Measurements from ENCODE around the gene SLCO2B1.

The SLCO2B1 gene

DNA sequence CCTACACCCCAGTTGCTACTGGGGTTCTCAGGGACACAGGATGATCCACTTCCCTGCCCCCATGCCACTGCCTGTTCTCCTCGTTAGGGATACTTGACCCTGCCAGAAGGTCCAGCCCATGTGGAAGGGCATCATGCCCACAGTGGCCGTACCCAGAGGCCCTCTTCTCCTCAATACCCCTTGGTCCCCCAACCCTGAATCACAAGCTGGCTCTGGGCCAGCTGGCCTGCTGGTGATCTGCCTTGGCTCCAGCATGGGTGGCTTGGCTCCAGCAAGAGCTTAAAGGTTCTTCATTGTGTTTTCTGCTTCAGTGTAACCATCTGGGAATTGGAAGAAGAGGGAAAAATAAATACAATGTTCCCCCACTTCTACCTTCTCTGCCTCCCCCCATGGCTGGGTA, 78.6 kb downstream of the SLCO2B1 start:
- TF ChIP-seq GATA2 (IDR thresholded peaks at IDR 0.05; ENCODE audit: low read depth, low read length) (no peak), GATA3 (IDR thresholded peaks at IDR 0.05; ENCODE audit: low read depth, low read length) (no peak)

DNA sequence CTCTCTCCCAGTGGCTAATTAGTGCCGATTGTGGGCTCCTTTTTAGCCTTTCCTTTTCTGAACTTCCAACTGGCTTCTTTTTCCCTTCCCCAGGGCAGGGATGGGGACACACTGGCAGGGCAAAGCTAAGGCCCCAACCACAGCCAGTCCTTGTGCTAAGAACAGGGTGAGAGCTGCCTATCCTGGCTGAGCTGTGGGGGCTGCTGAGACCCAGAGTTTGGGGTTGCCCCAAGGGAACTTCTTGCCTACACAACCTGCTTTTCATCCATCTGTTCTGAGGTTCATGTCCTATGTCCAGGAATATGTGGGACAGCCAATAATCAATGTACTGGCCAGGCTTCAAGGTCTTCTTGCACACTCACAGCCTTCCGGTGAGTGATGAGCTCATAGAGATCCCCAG, 79.7 kb downstream of the SLCO2B1 start:
- TF ChIP-seq GATA3 (IDR thresholded peaks at IDR 0.05; ENCODE audit: low read depth, low read length) (no peak), GATA2 (IDR thresholded peaks at IDR 0.05; ENCODE audit: low read depth, low read length) (no peak)

GRCh38 chr11:75233754-75234172, 82.9 kb downstream of the SLCO2B1 start:
- TF ChIP-seq GATA2 (IDR thresholded peaks at IDR 0.05; ENCODE audit: low read depth, low read length) = no peak
- no peak for TF ChIP-seq GATA3 (IDR thresholded peaks at IDR 0.05; ENCODE audit: low read depth, low read length)

GRCh38 chr11:75236062-75236461, 85.2 kb downstream of the SLCO2B1 start:
- no peak for TF ChIP-seq GATA2 (IDR thresholded peaks at IDR 0.05; ENCODE audit: low read depth, low read length)
- no peak for TF ChIP-seq GATA3 (IDR thresholded peaks at IDR 0.05; ENCODE audit: low read depth, low read length)

DNA sequence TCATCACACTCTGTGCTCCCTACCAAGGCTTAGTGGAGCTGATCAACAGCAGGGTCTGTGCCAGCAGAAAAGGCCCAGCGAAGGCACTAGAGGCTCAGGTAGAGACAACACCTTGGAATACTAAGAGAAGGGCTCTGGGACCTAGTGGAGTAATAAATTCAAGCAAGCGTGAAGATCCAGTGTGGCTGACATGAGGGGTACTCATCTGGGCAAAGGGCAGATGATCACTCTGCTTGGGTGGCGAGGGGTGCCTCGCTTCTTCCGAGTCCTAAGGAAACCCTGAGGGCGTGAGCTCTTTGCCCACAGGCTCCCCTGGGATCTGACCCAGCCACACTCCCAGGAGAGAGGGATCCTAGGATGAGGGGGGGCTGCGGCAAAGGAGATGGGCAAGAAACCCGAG, 86.1 kb downstream of the SLCO2B1 start:
- TF ChIP-seq GATA2 (IDR thresholded peaks at IDR 0.05; ENCODE audit: low read depth, low read length) (no peak), GATA3 (IDR thresholded peaks at IDR 0.05; ENCODE audit: low read depth, low read length) (no peak)

DNA sequence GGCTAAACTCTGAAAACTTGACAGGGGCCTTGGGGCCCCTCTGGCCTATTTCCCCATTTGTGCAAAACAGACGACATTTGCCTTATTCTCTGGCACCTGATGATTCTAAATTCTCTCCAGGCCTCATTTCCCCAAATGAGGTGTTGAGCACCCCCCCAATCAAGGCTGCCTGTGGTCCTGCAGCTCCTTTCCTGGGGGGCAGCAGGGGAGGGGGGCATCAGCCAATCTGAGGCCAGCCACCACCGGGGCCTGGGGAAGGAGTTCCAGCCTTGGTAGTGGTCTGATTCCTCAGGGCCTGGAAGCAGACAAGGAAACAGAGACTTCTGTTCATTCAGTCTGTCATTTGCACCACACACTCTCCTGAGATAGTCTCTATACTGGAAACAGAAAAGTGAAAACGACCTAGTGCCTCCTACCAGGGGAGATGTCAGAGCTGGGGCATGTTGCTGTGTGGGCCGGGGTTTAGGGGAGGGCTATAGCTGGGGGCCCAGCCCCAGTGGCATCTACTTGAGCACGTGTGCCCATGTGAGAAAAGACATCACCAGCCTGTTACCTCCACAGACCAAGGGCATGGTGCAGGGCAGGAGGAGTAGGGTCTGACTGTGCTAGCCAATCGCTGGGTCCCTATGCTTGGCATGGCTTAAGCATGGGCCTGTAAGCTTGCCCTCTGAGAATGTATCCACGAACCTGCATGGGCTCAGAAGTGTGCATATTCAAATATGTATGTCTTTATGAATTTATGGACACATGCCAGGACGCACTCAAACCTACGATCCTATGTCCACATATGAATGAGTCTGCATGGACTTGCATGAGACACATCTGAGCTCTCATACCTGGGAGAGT, 87.9 kb downstream of the SLCO2B1 start:
- TF ChIP-seq GATA2 (IDR thresholded peaks at IDR 0.05; ENCODE audit: low read depth, low read length) (no peak), GATA3 (IDR thresholded peaks at IDR 0.05; ENCODE audit: low read depth, low read length) (no peak)

GRCh38 chr11:75239531-75240290, 88.8 kb downstream of the SLCO2B1 start:
- no peak for TF ChIP-seq GATA3 (IDR thresholded peaks at IDR 0.05; ENCODE audit: low read depth, low read length)
- TF ChIP-seq GATA2 (IDR thresholded peaks at IDR 0.05; ENCODE audit: low read depth, low read length) = no peak

DNA sequence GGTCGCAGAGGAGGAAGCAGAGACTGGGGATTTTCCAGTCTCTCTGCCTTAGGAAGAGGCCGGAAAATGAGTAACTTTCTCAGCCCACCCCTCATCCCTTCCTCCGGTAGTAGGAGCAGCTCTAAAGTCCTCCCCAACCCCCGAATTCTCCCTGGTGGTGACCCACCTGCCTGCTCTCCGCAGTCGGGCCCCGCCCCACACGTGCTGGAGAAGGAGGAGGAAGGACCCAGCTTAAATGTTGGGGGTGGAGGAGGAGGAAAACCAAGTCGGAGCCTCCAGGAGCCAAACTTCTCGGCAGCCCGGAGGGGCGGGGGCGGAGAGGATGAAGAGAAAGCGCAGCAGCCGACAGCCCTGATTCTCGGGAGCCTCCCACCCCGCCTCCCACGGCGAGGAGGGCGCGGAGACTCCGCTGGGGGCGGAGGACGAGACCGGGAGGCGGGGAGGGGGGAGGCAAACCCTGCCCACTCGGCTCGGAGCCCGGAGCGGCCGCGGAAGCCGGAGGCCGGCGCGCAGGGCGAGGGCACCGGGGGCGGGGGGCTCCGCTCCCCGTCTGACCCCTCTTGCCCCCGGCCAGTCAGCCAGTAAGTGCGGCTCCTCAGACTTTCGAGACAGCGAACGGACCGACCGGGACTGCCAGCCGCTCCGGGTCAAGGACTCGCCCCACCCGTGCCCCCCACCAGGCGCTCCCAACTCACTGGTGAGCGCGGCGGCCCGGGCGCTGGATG, 89.6 kb downstream of the SLCO2B1 start, which contains the start of gene TPBGL:
TPBGL (plus strand) TSS at position 464 of the 725 bp plus-strand sequence. CDS start 276 bp downstream, outside the sequence.
- TF ChIP-seq GATA2 (IDR thresholded peaks at IDR 0.05; ENCODE audit: low read depth, low read length) (no peak), GATA3 (IDR thresholded peaks at IDR 0.05; ENCODE audit: low read depth, low read length) (no peak)

DNA sequence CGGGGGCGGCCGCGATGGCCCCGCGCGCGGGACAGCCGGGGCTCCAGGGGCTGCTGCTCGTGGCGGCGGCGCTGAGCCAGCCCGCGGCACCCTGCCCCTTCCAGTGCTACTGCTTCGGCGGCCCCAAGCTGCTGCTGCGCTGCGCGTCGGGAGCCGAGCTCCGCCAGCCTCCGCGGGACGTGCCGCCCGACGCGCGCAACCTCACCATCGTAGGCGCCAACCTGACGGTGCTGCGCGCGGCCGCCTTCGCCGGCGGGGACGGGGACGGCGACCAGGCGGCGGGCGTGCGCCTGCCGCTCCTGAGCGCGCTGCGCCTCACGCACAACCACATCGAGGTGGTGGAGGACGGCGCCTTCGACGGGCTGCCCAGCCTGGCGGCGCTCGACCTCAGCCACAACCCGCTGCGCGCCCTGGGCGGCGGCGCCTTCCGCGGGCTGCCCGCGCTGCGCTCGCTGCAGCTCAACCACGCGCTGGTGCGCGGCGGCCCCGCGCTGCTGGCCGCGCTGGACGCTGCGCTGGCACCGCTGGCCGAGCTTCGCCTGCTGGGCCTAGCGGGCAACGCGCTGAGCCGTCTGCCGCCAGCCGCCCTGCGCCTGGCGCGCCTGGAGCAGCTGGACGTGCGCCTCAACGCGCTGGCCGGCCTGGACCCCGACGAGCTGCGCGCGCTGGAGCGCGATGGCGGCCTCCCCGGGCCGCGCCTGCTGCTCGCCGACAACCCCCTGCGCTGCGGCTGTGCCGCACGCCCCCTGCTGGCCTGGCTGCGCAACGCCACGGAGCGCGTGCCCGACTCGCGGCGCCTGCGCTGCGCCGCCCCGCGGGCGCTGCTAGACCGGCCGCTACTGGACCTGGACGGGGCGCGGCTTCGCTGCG, 90.4 kb downstream of the SLCO2B1 start:
- TF ChIP-seq GATA3 (IDR thresholded peaks at IDR 0.05; ENCODE audit: low read depth, low read length) (no peak), GATA2 (IDR thresholded peaks at IDR 0.05; ENCODE audit: low read depth, low read length) (no peak)

GRCh38 chr11:75241906-75242644, 91.2 kb downstream of the SLCO2B1 start:
- TF ChIP-seq GATA3 (IDR thresholded peaks at IDR 0.05; ENCODE audit: low read depth, low read length) (no peak), GATA2 (IDR thresholded peaks at IDR 0.05; ENCODE audit: low read depth, low read length) (no peak)

- TF ChIP-seq GATA2 (IDR thresholded peaks at IDR 0.05; ENCODE audit: low read depth, low read length) = no peak
Observed at GRCh38 chr11:75242722-75243600, 92.1 kb downstream of the SLCO2B1 start.
